K562 (cell line): ENCODE measurements around the gene UBXN11. TPM values are rescaled to one million over a fixed set of nuclear protein-coding genes. Genes with fewer than 3 reads are reported as not detected.

Experiments
- ATF7 ChIP-seq: fragments of 450-650 bp; IDR thresholded peaks from 2 replicates; pipeline ENCODE4 v1.7.1; 2014; ENCODE audit warnings: mild to moderate bottlenecking, moderate library complexity
- DACH1 ChIP-seq: fragments of 450-650 bp; IDR thresholded peaks from 2 replicates; pipeline ENCODE4 v1.6.1; 2018; ENCODE audit not compliant: partially characterized antibody
- EGR1 ChIP-seq: fragments of 450-650 bp; conservative IDR thresholded peaks from 2 replicates; pipeline ENCODE4 v1.6.1; 2017; ENCODE audit warnings: mild to moderate bottlenecking
- GABPA ChIP-seq: fragments of 200-800 bp; sonication (Bioruptor generic); conservative IDR thresholded peaks from 2 replicates; pipeline ENCODE4 v1.6.1; 2016; ENCODE audit warnings: low read depth, missing genetic modification characterization, missing compliant biosample characterization
- HDAC8 ChIP-seq: fragments of 450-650 bp; IDR thresholded peaks from 2 replicates; pipeline ENCODE4 v1.6.1; 2016; ENCODE audit warnings: mild to moderate bottlenecking, missing genetic modification characterization, moderate library complexity, missing compliant biosample characterization
- HLTF ChIP-seq: fragments of 450-650 bp; IDR thresholded peaks from 2 replicates; pipeline ENCODE4 v1.6.1; 2016
- HOXB6 ChIP-seq: fragments of 250-450 bp; sonication (Bioruptor Pico); IDR thresholded peaks from 2 replicates; pipeline ENCODE4 v1.5.1; 2022; ENCODE audit warnings: mild to moderate bottlenecking, borderline replicate concordance
- KAT7 ChIP-seq: sonication (generic); formaldehyde crosslinking; IDR thresholded peaks from 2 replicates; pipeline ENCODE4 v1.8.0; 2022; ENCODE audit warnings: missing genetic modification reagents, mild to moderate bottlenecking, borderline replicate concordance
- KLF1 ChIP-seq: fragments of 450-650 bp; IDR thresholded peaks from 2 replicates; pipeline ENCODE4 v1.6.1; 2016; ENCODE audit warnings: missing genetic modification characterization, missing compliant biosample characterization
- KLF6 ChIP-seq: fragments of 250-450 bp; sonication (Bioruptor Pico); IDR thresholded peaks from 2 replicates; pipeline ENCODE4 v1.4.0; 2020; ENCODE audit warnings: mild to moderate bottlenecking, moderate library complexity, borderline replicate concordance
- MCM2 ChIP-seq: fragments of 450-650 bp; IDR thresholded peaks from 2 replicates; pipeline ENCODE4 v1.6.1; 2017; ENCODE audit warnings: low read depth, mild to moderate bottlenecking
- NCOA1 ChIP-seq: fragments of 450-650 bp; IDR thresholded peaks from 2 replicates; pipeline ENCODE4 v1.6.1; 2016; ENCODE audit warnings: low read depth
- NFE2L1 ChIP-seq: fragments of 450-650 bp; IDR thresholded peaks from 2 replicates; pipeline ENCODE4 v1.6.1; 2016; ENCODE audit warnings: missing genetic modification characterization, low read depth, mild to moderate bottlenecking, missing compliant biosample characterization, moderate library complexity, borderline replicate concordance
- SLC30A9 ChIP-seq: fragments of 250-450 bp; sonication (Bioruptor Pico); IDR thresholded peaks from 2 replicates; pipeline ENCODE4 v1.8.0; 2022; ENCODE audit warnings: mild to moderate bottlenecking, moderate library complexity
- SMAD4 ChIP-seq: fragments of 250-450 bp; sonication (Bioruptor Pico); conservative IDR thresholded peaks from 2 replicates; pipeline ENCODE4 v1.8.0; 2021; ENCODE audit warnings: inconsistent platforms, mild to moderate bottlenecking, moderate library complexity
- SNIP1 ChIP-seq: fragments of 450-650 bp; IDR thresholded peaks from 2 replicates; pipeline ENCODE4 v1.7.1; 2017; ENCODE audit warnings: low read depth, mild to moderate bottlenecking
- SP1 ChIP-seq: sonication (generic); formaldehyde crosslinking; IDR thresholded peaks from 2 replicates; pipeline ENCODE4 v1.8.1; 2022; ENCODE audit warnings: mild to moderate bottlenecking, missing genetic modification reagents
- SREBF2 ChIP-seq: sonication (generic); formaldehyde crosslinking; IDR thresholded peaks from 2 replicates; pipeline ENCODE4 v1.4.0; 2020; ENCODE audit warnings: mild to moderate bottlenecking, missing genetic modification reagents
- TAL1 ChIP-seq: fragments of 450-650 bp; IDR thresholded peaks from 2 replicates; pipeline ENCODE4 v1.6.1; 2016; ENCODE audit warnings: mild to moderate bottlenecking
- ZFPM2 ChIP-seq: fragments of 250-450 bp; sonication (Bioruptor Pico); IDR thresholded peaks from 2 replicates; pipeline ENCODE4 v1.5.1; 2022; ENCODE audit warnings: mild to moderate bottlenecking
- ZKSCAN1 ChIP-seq: fragments of 150-350 bp; IDR thresholded peaks from 2 replicates; pipeline ENCODE4 v1.6.1; 2016; ENCODE audit warnings: low read depth, low read length
- ZNF316 ChIP-seq: fragments of 450-650 bp; IDR thresholded peaks from 2 replicates; pipeline ENCODE4 v1.6.1; 2016
- polyA plus RNA-seq, 8 experiments: library from polyadenylated mRNA; depleted of rRNA in 4 of 8; stranded (reverse) in 5 of 8; unstranded in 3 of 8; fragments of >200 nt; fragmentation: Nextera tagmentation in 2 of 8; fragmentation: Illumina TruSeq in 1 of 8; extraction: Ambion mirVana in 2 of 8; extraction: Trizol in 1 of 8; gene quantifications; 2 replicates each; pipeline versions ENCODE4 v1.2.1 to v1.2.3, GENCODE V29; 2011 to 2014; ENCODE audit warnings: inconsistent platforms in 1 of 8, missing spikeins in 1 of 8
- total RNA-seq, 7 experiments: library from RNA; depleted of rRNA in 6 of 7; stranded (reverse); fragments of >200 nt in 6 of 7; fragmentation: Illumina TruSeq in 2 of 7; extraction: Trizol in 2 of 7; gene quantifications; 2 replicates each; pipeline versions ENCODE4 v1.2.1 to v1.2.3, GENCODE V29; 2011 to 2021; ENCODE audit warnings: low replicate concordance in 1 of 7
- TF ChIP-seq, protein P1 (sequence below): fragments of 450-650 bp; formaldehyde crosslinking; IDR thresholded peaks from 2 replicates; pipeline ENCODE4 v1.4.0; 2020; ENCODE audit warnings: mild to moderate bottlenecking, moderate library complexity
- TF ChIP-seq, protein P2 (sequence below): fragments of 250-450 bp; sonication (Bioruptor Pico); IDR thresholded peaks from 2 replicates; pipeline ENCODE4 v1.9.0; 2021; ENCODE audit warnings: mild to moderate bottlenecking
- TF ChIP-seq, protein P3 (sequence below): fragments of 250-450 bp; sonication (Bioruptor Pico); IDR thresholded peaks from 2 replicates; pipeline ENCODE4 v1.5.0; 2021
- TF ChIP-seq, protein P4 (sequence below): fragments of 250-450 bp; sonication (Bioruptor Pico); IDR thresholded peaks from 2 replicates; pipeline ENCODE4 v1.5.0; 2021

UBXN11 gene
- total and polyA plus RNA-seq, 9 of the 15 experiments (the other 6 are each of a cell fraction or from before 2014, with no cell fraction given): 0.48 to 34.3 (median 11.3) TPM

DNA sequence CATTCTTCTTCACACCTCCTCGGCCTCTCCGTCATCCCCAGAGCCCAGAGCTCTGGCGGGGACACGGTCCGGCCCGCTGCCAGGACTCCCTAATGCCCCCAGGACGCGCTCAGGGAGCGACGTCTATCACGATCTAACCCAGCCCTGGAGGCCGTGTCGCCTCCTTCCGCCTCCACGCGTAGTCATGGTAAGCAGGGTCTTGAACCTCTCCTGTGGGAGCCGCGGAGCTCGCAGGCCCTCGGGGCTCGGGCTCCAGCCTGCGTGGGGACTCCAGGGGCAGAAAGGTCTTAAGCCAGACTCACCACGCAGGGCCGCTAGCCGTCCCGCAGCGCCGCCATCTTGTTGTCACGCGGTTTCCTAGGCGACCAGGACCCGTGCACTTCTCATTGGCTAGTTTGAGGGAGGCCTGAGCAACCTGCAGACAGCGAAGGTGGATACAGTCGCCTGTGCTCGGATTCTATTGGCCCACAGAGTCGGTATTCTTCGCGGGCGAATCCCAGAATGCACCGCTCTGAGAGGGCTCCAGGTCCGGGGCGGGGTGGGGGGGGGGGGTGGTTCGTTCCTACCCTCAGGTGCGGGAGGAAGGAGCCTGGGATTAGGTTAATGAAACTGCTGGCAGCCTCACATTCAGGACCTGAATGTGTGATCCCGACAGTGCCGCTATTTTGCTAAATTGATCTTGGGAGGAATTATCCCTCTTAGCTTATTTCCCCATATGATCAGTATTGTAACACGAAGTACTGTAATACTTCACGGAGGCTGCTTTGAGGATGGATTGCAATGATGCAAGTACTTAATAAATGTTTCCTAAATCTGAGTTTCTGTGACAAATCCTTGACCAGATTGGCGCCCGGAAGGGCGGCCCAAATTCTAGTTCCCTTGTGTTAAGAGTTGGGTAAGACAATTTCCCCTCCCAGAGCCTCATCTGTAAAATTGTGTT lies at the start of gene UBXN11 (continued):
- TF ChIP-seq DACH1 (no peak), ZFPM2 (CRISPR knock-in tag) (no peak), ATF7 (peak; percentile 75), ZKSCAN1 (no peak), SLC30A9 (CRISPR knock-in tag) (no peak), KAT7 (CRISPR knock-in tag) (0 out of 2 replicates have a peak, but pooled peaks have one; percentile 75), HLTF (no peak), NFE2L1 (no peak), ZNF316 (no peak), TAL1 (no peak), SNIP1 (no peak), KLF6 (no peak), GABPA (tag) (no peak), HOXB6 (no peak), HDAC8 (tag) (no peak), NCOA1 (no peak), SMAD4 (no peak), EGR1 (no peak), SREBF2 (CRISPR knock-in tag) (no peak), KLF1 (tag) (no peak), MCM2 (no peak), SP1 (0 out of 2 replicates have a peak, but pooled peaks have one; percentile 24)
- TF ChIP-seq, protein P1, sequence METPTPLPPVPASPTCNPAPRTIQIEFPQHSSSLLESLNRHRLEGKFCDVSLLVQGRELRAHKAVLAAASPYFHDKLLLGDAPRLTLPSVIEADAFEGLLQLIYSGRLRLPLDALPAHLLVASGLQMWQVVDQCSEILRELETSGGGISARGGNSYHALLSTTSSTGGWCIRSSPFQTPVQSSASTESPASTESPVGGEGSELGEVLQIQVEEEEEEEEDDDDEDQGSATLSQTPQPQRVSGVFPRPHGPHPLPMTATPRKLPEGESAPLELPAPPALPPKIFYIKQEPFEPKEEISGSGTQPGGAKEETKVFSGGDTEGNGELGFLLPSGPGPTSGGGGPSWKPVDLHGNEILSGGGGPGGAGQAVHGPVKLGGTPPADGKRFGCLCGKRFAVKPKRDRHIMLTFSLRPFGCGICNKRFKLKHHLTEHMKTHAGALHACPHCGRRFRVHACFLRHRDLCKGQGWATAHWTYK: no peak
- TF ChIP-seq, protein P2, sequence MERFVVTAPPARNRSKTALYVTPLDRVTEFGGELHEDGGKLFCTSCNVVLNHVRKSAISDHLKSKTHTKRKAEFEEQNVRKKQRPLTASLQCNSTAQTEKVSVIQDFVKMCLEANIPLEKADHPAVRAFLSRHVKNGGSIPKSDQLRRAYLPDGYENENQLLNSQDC: no peak
- TF ChIP-seq, protein P3, sequence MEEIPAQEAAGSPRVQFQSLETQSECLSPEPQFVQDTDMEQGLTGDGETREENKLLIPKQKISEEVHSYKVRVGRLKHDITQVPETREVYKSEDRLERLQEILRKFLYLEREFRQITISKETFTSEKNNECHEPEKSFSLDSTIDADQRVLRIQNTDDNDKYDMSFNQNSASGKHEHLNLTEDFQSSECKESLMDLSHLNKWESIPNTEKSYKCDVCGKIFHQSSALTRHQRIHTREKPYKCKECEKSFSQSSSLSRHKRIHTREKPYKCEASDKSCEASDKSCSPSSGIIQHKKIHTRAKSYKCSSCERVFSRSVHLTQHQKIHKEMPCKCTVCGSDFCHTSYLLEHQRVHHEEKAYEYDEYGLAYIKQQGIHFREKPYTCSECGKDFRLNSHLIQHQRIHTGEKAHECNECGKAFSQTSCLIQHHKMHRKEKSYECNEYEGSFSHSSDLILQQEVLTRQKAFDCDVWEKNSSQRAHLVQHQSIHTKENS (CRISPR knock-in tag): no peak
- TF ChIP-seq, protein P4, sequence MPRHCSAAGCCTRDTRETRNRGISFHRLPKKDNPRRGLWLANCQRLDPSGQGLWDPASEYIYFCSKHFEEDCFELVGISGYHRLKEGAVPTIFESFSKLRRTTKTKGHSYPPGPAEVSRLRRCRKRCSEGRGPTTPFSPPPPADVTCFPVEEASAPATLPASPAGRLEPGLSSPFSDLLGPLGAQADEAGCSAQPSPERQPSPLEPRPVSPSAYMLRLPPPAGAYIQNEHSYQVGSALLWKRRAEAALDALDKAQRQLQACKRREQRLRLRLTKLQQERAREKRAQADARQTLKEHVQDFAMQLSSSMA (CRISPR knock-in tag): no peak
